HepG2 (cell line): Measurements from ENCODE around the gene TMEM223. TPM values are rescaled to one million over a fixed set of nuclear protein-coding genes. Genes with fewer than 3 reads are reported as not detected.
"Not testable (repeated sequence)": the region's sequence is repeated elsewhere in the genome, so short reads cannot be mapped to it uniquely, and the experiment has no call there.

Experiments used
- ATAC-seq: fragments of 200-7000 bp; cut with Tn5 transposase; 3 replicates; pipeline ENCODE4 v1.9.1; 2020; ENCODE audit warnings: mild to moderate bottlenecking, moderate library complexity
- BruUV-seq: library from RNA; stranded (reverse); fragments of 400-500 nt; replicated peaks from 2 replicates; lab custom pipeline; 2021; lab: Mats Ljungman, UMichigan
- CTCF ChIA-PET: fragments of 300-600 bp; formaldehyde crosslinking; extraction: SDS; loops from one replicate; lab custom pipeline; 2021; ENCODE audit warnings: low total read pairs, inconsistent platforms, low intra/inter-chr PET ratio; lab: Yijun Ruan, JAX
- POLR2A ChIA-PET: fragments of 350-600 bp; sonication (Branson Sonifier 250); formaldehyde crosslinking; loops from one replicate; lab custom pipeline; 2020; ENCODE audit warnings: antibody characterized with exemption, inconsistent platforms; lab: Yijun Ruan, JAX
- DNase-seq: peaks from one replicate; pipeline ENCODE4 v3.0.0-alpha.2; 2015; ENCODE audit warnings: low spot score
- FAIRE-seq: peaks from 3 replicates; lab custom pipeline; 2011; peaks lifted over from hg19 to GRCh38; lab: Jason Lieb, UNC
- H2AFZ ChIP-seq: one replicate; pipeline ENCODE4 v1.6.1; 2011; ENCODE audit warnings: low read length, inconsistent platforms
- H3K27ac ChIP-seq: fragments of 300-600 bp; 3 replicates; pipeline ENCODE4 v1.8.0; 2011; ENCODE audit warnings: mixed run types, mild to moderate bottlenecking, mixed read lengths, low read length, inconsistent platforms; ENCODE audit not compliant: insufficient read depth; ENCODE audit errors: extremely low read length
- H3K27me3 ChIP-seq, 2 experiments: fragments of 200-600 bp in 1 of 2; 2 replicates in 1 of 2; 3 replicates in 1 of 2; pipeline versions ENCODE4 v1.6.0 to v1.8.0; 2011; ENCODE audit warnings: low read length in 2 of 2, mild to moderate bottlenecking in 2 of 2, moderate library complexity in 2 of 2, inconsistent platforms in 1 of 2; ENCODE audit not compliant: insufficient read depth in 2 of 2, control insufficient read depth in 1 of 2
- H3K36me3 ChIP-seq, 2 experiments: fragments of 200-600 bp in 1 of 2; replicated peaks in 1 of 2; 2 replicates in 1 of 2; 3 replicates in 1 of 2; pipeline versions ENCODE4 v1.5.1 to v1.8.0; 2011; ENCODE audit warnings: low read length in 2 of 2, inconsistent platforms in 1 of 2; ENCODE audit not compliant: insufficient read depth in 2 of 2, control insufficient read depth in 1 of 2
- H3K4me1 ChIP-seq: 2 replicates; pipeline ENCODE4 v1.5.1; 2012; ENCODE audit warnings: low read length, inconsistent platforms; ENCODE audit not compliant: insufficient read depth
- H3K4me2 ChIP-seq: 2 replicates; pipeline ENCODE4 v1.6.0; 2011; ENCODE audit warnings: low read depth, low read length, inconsistent platforms
- H3K4me3 ChIP-seq, 3 experiments: fragments of 200-600 bp in 1 of 3; sonication (generic), shearing (Covaris generic) in 1 of 3; replicated peaks in 1 of 3; 2 replicates each; pipeline ENCODE4 v1.5.1; 2011 to 2016; ENCODE audit warnings: low read length in 3 of 3, inconsistent platforms in 2 of 3, low read depth in 2 of 3, mild to moderate bottlenecking in 2 of 3, control low read depth in 1 of 3, mixed read lengths in 1 of 3; ENCODE audit not compliant: insufficient read depth in 1 of 3
- H3K79me2 ChIP-seq: one replicate; pipeline ENCODE4 v1.6.1; 2011; ENCODE audit warnings: low read length, inconsistent platforms; ENCODE audit not compliant: insufficient read depth
- H3K9ac ChIP-seq: 2 replicates; pipeline ENCODE4 v1.6.0; 2011; ENCODE audit warnings: mild to moderate bottlenecking, low read depth, low read length, inconsistent platforms; ENCODE audit not compliant: insufficient read depth
- H3K9me3 ChIP-seq: 2 replicates; pipeline ENCODE4 v1.5.1; 2012; ENCODE audit warnings: mild to moderate bottlenecking, low read length
- H4K20me1 ChIP-seq: 2 replicates; pipeline ENCODE4 v1.6.0; 2011; ENCODE audit warnings: inconsistent platforms, mild to moderate bottlenecking, low read length, moderate library complexity; ENCODE audit not compliant: insufficient read depth
- NCOA5 ChIP-seq: sonication (generic); formaldehyde crosslinking; IDR thresholded peaks from 2 replicates; pipeline ENCODE4 v1.4.0; 2020; ENCODE audit warnings: missing genetic modification reagents
- NFE2L1 ChIP-seq: sonication (generic); formaldehyde crosslinking; IDR thresholded peaks from 2 replicates; pipeline ENCODE4 v1.4.0; 2020; ENCODE audit warnings: missing genetic modification reagents, mild to moderate bottlenecking, borderline replicate concordance
- ZBTB37 ChIP-seq: sonication (generic); formaldehyde crosslinking; IDR thresholded peaks from 2 replicates; pipeline ENCODE4 v1.4.0; 2020; ENCODE audit warnings: mild to moderate bottlenecking, missing genetic modification reagents
- ZNF180 ChIP-seq: sonication (generic); formaldehyde crosslinking; IDR thresholded peaks from 2 replicates; pipeline ENCODE4 v1.4.0; 2020; ENCODE audit warnings: low read depth, missing genetic modification reagents, borderline replicate concordance
- ZNF281 ChIP-seq: sonication (generic); formaldehyde crosslinking; IDR thresholded peaks from 2 replicates; pipeline ENCODE4 v1.4.0; 2020; ENCODE audit warnings: missing genetic modification reagents, borderline replicate concordance
- ZNF317 ChIP-seq: sonication (generic); formaldehyde crosslinking; IDR thresholded peaks from 2 replicates; pipeline ENCODE4 v1.5.0; 2020; ENCODE audit warnings: mild to moderate bottlenecking, missing genetic modification reagents
- ZNF772 ChIP-seq: sonication (generic); formaldehyde crosslinking; IDR thresholded peaks from 2 replicates; pipeline ENCODE4 v1.5.0; 2020; ENCODE audit warnings: mild to moderate bottlenecking, missing genetic modification reagents
- ZXDC ChIP-seq: sonication (generic); formaldehyde crosslinking; IDR thresholded peaks from 2 replicates; pipeline ENCODE4 v1.5.0; 2020; ENCODE audit warnings: mild to moderate bottlenecking, missing genetic modification reagents
- WGBS: methylation state at CpG from one replicate; pipeline ENCODE4 v1.1.6; 2017; ENCODE audit warnings: low lambda C conversion rate; 5-methylcytosine and 5-hydroxymethylcytosine counted together
- in situ Hi-C: cut with HindIII; loops from 2 replicates; pipeline ENCODE4 v1.10.0; 2017; ENCODE audit warnings: low pct_unique_long_range_greater_than_20kb; ENCODE audit not compliant: extremely low pct_ligation_motif_present
- intact Hi-C: fragments of 100-400 bp; cut with micrococcal nuclease; formaldehyde crosslinking; loops from one replicate; pipeline ENCODE4 v1.10.0; 2022; ENCODE audit not compliant: unreplicated experiment
- polyA plus RNA-seq, 8 experiments: library from polyadenylated mRNA; depleted of rRNA in 3 of 8; stranded (reverse) in 7 of 8; unstranded in 1 of 8; fragments of >200 nt; fragmentation: Illumina TruSeq in 4 of 8; extraction: Trizol in 4 of 8; gene quantifications; 2 replicates each; pipeline versions ENCODE4 v1.2.1 to v1.2.3, GENCODE V29; 2011 to 2016; ENCODE audit warnings: low read depth in 4 of 8, missing spikeins in 1 of 8, mixed read lengths in 1 of 8; ENCODE audit not compliant: insufficient read depth in 1 of 8
- total RNA-seq, 5 experiments: library from RNA; depleted of rRNA; stranded (reverse); fragments of >200 nt; fragmentation: Illumina TruSeq; extraction: Trizol; gene quantifications; 2 replicates each; pipeline ENCODE4 v1.2.3, GENCODE V29; 2016; ENCODE audit warnings: low read depth in 1 of 5

Gene TMEM223
- total and polyA plus RNA-seq, 2 of the 13 experiments (the other 11 are each of a cell fraction or from before 2014, with no cell fraction given) = 19.5 to 24.9 TPM

GRCh38 chr11:62760867-62761227 is 31.0 kb downstream of the TMEM223 start:
- H3K9ac ChIP-seq, H3K9me3 ChIP-seq, H3K27ac ChIP-seq, H3K27me3 ChIP-seq, BruUV-seq, in situ Hi-C loops, DNase-seq, ATAC-seq, FAIRE-seq, CTCF ChIA-PET, H4K20me1 ChIP-seq, H2AFZ ChIP-seq, intact Hi-C loops, H3K36me3 ChIP-seq: not testable (repeated sequence)
- Histone ChIP-seq H3K4me2 (peak overlapping the region; percentile 55), H3K79me2 (peaks cover 12% of the 10 kb centered on the region), H3K4me3 (peak overlapping the region; percentile 43 to 72 (median 50); a peak in 5 of 6 replicates), H3K4me1 (peaks cover 28% of the 10 kb centered on the region)
- POLR2A ChIA-PET = interaction anchor here (0.6 to 3.7 kb wide), 16 partner anchors 10 to 434 kb away, joined by 3 to 44 read pairs (median 6); partner anchors contain the start of genes C11orf98, CSKMT, EEF1G and HNRNPUL2
- TF ChIP-seq ZNF772 = peak; percentile 10; the same call in 1 of the 2 replicates
- WGBS = 24% methylated on average over 9 of the region's 9 CpGs

- no peaks in the 10 kb centered on the region for H4K20me1 ChIP-seq
- CTCF ChIA-PET = no interaction called here
- peak; percentile 20; the same call in 1 of the 2 replicates for TF ChIP-seq ZNF281 (CRISPR knock-in tag)
- TF ChIP-seq ZXDC (CRISPR knock-in tag) = no peak
- no peak for TF ChIP-seq ZBTB37
- no peak for TF ChIP-seq NCOA5 (CRISPR knock-in tag)
- no peak for TF ChIP-seq ZNF317
- no peak for TF ChIP-seq NFE2L1 (CRISPR knock-in tag)
- no peak for TF ChIP-seq ZNF180
These were observed 33.7 kb downstream of the TMEM223 start for GRCh38 chr11:62757846-62758788.

More at GRCh38 chr11:62757846-62758788, 33.7 kb downstream of the TMEM223 start:
- H3K4me2 ChIP-seq = peak overlapping the region; percentile 51
- POLR2A ChIA-PET = interaction anchor here (0.9 to 2.4 kb wide), 5 partner anchors 11 to 166 kb away, joined by 4 to 10 read pairs (median 5); partner anchors contain the start of genes C11orf98, CSKMT, HNRNPUL2 and TAF6L
- no peaks in the 10 kb centered on the region for H3K9me3 ChIP-seq
- H3K4me1 ChIP-seq = peaks cover 47% of the 10 kb centered on the region
- H3K9ac ChIP-seq = peak overlapping the region; percentile 18; the same call in 1 of the 2 replicates
- H2AFZ ChIP-seq = peak overlapping the region; percentile 88
- H3K36me3 ChIP-seq = no peaks in the 10 kb centered on the region
- FAIRE-seq = no peak
- intact Hi-C loops = no loop called here
- H3K27me3 ChIP-seq = peaks cover 0 to 3% of the 10 kb centered on the region in 2 experiments; a peak in 1 of 5 replicates
- no peak for DNase-seq
- peak overlapping the region in 2 of 3 experiments; percentile 7 to 20; a peak in 3 of 6 replicates for H3K4me3 ChIP-seq
- no peak for ATAC-seq
- BruUV-seq = no TSS peak
- H3K27ac ChIP-seq = no peak overlapping the region
- in situ Hi-C loops = no loop called here
- WGBS = 18% methylated on average over 9 of the region's 9 CpGs
- peaks cover 12% of the 10 kb centered on the region for H3K79me2 ChIP-seq
